Epithelial cell of prostate (primary cell): Measurements from ENCODE around the gene BCLAF3.

Source experiments
- DNase-seq: peaks from one replicate; pipeline ENCODE4 v3.0.0-alpha.2; 2011; ENCODE audit warnings: low read depth, low spot score
- H3K27ac ChIP-seq: fragments of 450-650 bp; 2 replicates; pipeline ENCODE4 v1.5.1; 2017; ENCODE audit warnings: mild to moderate bottlenecking

Gene BCLAF3

GRCh38 chrX:19972984-19973383 is 17.9 kb downstream of the BCLAF3 start:
- H3K27ac ChIP-seq: no peak overlapping the region
- no peak for DNase-seq

- no peak for DNase-seq
- no peak overlapping the region for H3K27ac ChIP-seq
Measured at GRCh38 chrX:19968276-19968675, 22.6 kb downstream of the BCLAF3 start.

- no peak overlapping the region for H3K27ac ChIP-seq
- DNase-seq: no peak
Measured at GRCh38 chrX:19966056-19966455, 24.8 kb downstream of the BCLAF3 start.

DNA sequence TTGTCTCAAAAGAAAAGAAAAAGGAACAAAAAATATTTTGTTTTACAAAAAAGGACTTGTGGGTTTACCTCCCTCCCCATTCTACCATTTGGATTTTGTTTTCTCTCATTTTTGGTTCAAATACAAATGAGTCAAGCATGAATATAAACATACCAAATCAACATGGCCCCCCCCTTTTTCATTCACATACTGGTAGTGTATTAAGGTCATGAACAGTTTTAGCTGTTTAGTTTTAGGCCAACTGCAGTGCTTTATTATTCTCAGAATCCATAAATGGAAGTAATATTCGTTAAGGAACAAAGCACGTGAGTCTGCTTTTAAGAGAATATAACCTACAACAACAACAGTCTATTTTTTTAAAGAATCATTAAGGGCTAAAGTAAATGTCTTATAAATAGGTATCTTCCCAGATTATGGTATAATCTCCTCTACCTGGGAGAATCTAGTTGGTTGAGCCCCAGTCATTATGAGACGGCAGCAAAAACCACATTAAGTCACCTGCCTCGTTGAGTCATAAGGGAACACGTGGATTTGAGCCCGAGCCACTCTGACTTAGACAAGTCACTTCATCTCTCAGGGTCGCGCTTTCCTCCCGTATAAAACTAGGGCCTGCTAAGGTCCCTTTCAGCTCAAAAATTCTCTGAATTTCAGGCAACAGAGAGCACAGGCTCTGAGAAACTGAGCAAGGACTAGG is 26.7 kb downstream of the BCLAF3 start:
- DNase-seq: no peak
- no peak overlapping the region for H3K27ac ChIP-seq

GRCh38 chrX:19960913-19961312 is 29.9 kb downstream of the BCLAF3 start:
- no peak for DNase-seq
- no peak overlapping the region for H3K27ac ChIP-seq

- H3K27ac ChIP-seq: no peak overlapping the region
- DNase-seq: no peak
Measured at GRCh38 chrX:19958552-19959486, 32.0 kb downstream of the BCLAF3 start.

- DNase-seq: no peak
- no peak overlapping the region for H3K27ac ChIP-seq
Measured at GRCh38 chrX:19956923-19957322, 33.9 kb downstream of the BCLAF3 start.

- no peak for DNase-seq
- no peak overlapping the region for H3K27ac ChIP-seq
Measured at GRCh38 chrX:19956306-19956705, 34.6 kb downstream of the BCLAF3 start.

DNA sequence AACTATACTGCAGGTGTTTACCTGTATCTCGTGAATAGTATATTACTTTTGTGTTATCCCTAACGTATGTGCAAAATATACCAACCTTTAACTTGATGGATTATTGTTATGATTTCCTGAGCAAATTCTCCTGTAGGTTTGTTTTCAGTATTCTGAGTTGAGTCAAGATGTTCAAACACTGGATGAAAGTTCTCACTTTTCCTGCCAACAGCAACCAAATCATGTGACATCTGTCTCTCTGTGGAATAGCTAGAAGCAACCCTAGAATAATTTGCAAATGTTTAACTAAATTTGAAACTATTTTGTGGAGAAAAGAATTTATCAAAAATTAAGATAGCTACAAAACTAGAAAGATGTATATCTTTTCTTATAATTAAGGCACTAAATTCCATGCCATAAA is 35.6 kb downstream of the BCLAF3 start:
- DNase-seq: no peak
- no peak overlapping the region for H3K27ac ChIP-seq

DNA sequence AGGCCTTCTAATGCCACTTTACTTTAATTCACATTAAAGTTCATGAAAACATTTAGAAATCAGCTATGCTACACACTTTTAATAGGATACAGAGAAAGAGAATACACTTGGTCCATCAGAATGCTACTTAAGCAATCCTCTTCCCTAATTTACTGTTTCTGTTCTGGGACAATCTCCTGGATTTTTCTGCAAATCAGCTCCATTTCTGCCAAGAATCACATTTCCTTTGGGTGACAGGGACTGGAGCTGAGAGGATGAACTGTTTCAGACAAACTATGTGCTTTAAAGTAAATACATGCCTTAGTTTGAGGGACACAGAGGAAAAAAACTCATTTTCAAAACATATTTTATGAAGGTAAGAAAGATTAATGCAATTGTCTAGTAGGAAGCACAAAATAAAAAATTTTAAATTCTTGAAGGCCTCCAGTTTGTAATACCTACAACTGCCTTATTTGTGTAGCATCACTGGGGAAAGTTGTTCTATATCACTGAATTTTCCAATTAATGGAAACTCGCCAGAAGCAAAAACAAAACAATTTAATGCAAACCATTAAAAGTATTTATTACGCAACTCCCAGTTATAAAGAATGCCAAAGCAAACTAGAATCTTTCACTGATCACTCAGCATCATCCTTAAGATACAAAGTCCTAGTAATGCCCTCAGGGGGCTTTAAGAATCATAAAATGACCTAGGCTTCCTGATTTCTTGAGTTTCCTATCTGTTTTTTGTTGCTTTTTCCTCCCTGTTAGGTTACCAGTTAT is 36.3 kb downstream of the BCLAF3 start:
- no peak for DNase-seq

DNA sequence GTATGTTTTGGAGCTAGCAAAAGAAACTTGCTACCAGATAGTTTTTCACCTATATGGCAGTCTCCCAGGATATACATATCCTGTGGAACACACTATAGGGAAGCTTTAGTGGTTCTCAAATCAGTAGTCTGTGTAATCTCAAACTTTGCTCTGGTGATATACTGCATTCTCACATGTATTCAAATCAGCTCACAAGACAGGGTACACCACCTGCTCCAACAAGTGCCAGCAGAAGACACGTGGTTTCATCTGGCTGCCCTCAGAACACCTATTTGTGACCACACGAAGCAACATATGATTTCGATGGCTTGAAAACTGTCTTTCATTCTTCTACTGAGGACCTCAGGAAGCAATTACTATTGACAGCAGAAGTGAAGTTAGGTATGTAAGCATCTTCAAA is 37.7 kb downstream of the BCLAF3 start:
- H3K27ac ChIP-seq: no peak overlapping the region
- DNase-seq: no peak

More for the DNA sequence above, 36.3 kb downstream of the BCLAF3 start:
- no peak overlapping the region for H3K27ac ChIP-seq

- H3K27ac ChIP-seq: no peak overlapping the region
- DNase-seq: no peak
Measured at GRCh38 chrX:19949340-19949739, 41.5 kb downstream of the BCLAF3 start.

GRCh38 chrX:19947612-19948011 is 43.2 kb downstream of the BCLAF3 start:
- H3K27ac ChIP-seq: peak overlapping the region; percentile 44
- no peak for DNase-seq
